HG02610 (cell line): ENCODE results near the gene SCAF1.

Experiments used
- ATAC-seq: cut with Tn5 transposase; IDR thresholded peaks from one replicate; pipeline ENCODE4 v1.9.1; 2021; ENCODE audit warnings: mild to moderate bottlenecking, moderate library complexity; ENCODE audit not compliant: unreplicated experiment

Gene SCAF1

GRCh38 chr19:49641688-49642491 lies at the start of gene SCAF1:
Gene SCAF1 (plus strand): TSS chr19:49642209. CDS start chr19:49645027, 2,818 bp downstream.
- peak; percentile 64 for ATAC-seq

- ATAC-seq = no peak
Measured at GRCh38 chr19:49592486-49593232, 49.4 kb upstream of the SCAF1 start.

GRCh38 chr19:49593233-49594113 lies 48.5 kb upstream of the SCAF1 start:
- ATAC-seq = peak; percentile 57

- ATAC-seq = no peak
Measured at GRCh38 chr19:49594157-49594992, 47.6 kb upstream of the SCAF1 start.

GRCh38 chr19:49594993-49595818 lies 46.8 kb upstream of the SCAF1 start:
- ATAC-seq = no peak

GRCh38 chr19:49595819-49596404 lies 46.1 kb upstream of the SCAF1 start:
- no peak for ATAC-seq

GRCh38 chr19:49596407-49596806 lies 45.6 kb upstream of the SCAF1 start:
- no peak for ATAC-seq

GRCh38 chr19:49596954-49597702 lies 44.9 kb upstream of the SCAF1 start:
- ATAC-seq = no peak

- no peak for ATAC-seq
Measured at GRCh38 chr19:49597703-49597974, 44.4 kb upstream of the SCAF1 start.

GRCh38 chr19:49599378-49600295 lies 42.4 kb upstream of the SCAF1 start:
- no peak for ATAC-seq

GRCh38 chr19:49601482-49602038 lies 40.4 kb upstream of the SCAF1 start:
- ATAC-seq = no peak

- ATAC-seq = no peak
Measured at GRCh38 chr19:49602806-49603205, 39.2 kb upstream of the SCAF1 start.

GRCh38 chr19:49605605-49606004 lies 36.4 kb upstream of the SCAF1 start:
- no peak for ATAC-seq

- no peak for ATAC-seq
Measured at GRCh38 chr19:49609499-49610092, 32.4 kb upstream of the SCAF1 start.

- ATAC-seq = no peak
Measured at GRCh38 chr19:49613374-49613773, 28.6 kb upstream of the SCAF1 start.

- ATAC-seq = no peak
Measured at GRCh38 chr19:49614096-49614833, 27.7 kb upstream of the SCAF1 start.
